C4-2B (cell line): ENCODE results near the gene HOXC10.

Experiments used
- CTCF ChIP-seq: fragments of 450-650 bp; conservative IDR thresholded peaks from 2 replicates; pipeline ENCODE4 v1.5.1; 2017; ENCODE audit warnings: mild to moderate bottlenecking
- ZFX ChIP-seq: fragments of 450-650 bp; IDR thresholded peaks from 2 replicates; pipeline ENCODE4 v1.6.1; 2017

- TF ChIP-seq CTCF (no peak), ZFX (no peak)
Measured at GRCh38 chr12:53996240-53997203, 11.6 kb downstream of the HOXC10 start.
